ENCODE measurements around the gene ATF4.

ATF4 gene

DNA sequence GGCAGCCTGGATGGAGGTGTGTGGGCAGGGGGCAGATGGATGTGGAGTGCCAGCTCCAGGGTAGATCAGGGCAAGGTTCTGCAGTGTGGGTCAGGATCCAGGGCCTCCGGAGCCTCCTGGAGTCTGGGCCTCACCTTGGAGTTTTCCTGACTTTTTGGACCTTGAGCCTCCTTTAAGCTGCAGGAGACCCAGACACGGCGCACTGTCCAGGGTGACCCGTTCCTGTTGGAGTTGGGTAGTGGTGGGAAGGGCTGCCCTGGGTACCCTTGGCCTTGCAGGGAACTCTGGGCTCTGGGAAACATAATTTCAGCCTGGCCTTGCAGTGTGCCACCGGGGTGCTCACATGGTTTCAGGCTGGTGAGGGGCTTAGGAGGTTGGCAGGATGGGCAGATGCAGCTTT lies 46.5 kb upstream of the ATF4 start:
- Histone ChIP-seq H3K4me2 (ENCODE audit: low read length) (no peak overlapping the region), H3K79me2 (ENCODE audit: control insufficient read depth, low read length) (peaks cover 95% of the 10 kb centered on the region)

DNA sequence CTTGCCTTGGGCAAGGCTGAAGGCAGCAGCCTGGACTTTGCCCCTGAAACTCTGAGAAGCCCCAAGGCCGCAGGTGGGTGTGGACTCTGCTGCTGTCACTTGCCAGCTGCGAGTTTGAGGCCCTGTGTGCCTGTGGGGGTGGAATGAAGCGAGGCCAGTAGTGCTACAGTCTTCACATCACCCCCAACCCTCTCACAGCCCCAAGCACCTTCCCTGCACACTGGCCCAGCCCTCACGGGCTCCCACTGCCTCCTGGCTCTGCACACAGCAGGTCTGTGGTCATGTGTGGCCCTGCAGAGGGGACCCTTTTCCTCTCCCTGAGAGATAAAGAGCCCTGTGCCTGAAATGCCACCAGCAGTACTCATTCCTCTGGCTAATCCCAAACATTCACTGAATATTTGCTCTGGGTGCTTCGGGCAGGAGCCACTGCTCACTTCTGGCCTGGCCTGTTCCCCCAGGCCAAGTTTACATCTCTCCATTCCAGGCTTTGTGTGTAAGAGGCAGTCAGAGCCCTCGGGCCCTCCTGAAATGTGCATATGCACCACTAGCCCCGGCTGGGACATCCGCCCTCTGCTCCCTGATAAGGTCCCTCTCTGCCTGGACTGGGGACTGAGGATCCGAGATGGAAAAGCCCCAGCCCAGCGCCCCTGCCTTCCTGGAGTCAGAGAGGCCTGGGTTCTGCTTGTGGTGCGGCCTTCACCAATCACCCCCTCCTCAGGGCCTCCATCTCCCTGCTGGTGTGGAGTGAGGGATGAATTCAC lies 45.8 kb upstream of the ATF4 start:
- Histone ChIP-seq H4K20me1 (ENCODE audit: control insufficient read depth, insufficient read depth, low read depth, low read length) (peaks cover 3% of the 10 kb centered on the region; the same call in 1 of the 2 replicates), H3K4me2 (ENCODE audit: low read length) (no peak overlapping the region), H3K27me3 (ENCODE audit: control insufficient read depth, low read length) (no peaks in the 10 kb centered on the region), H3K36me3 (ENCODE audit: control insufficient read depth, low read length) (peaks cover 44% of the 10 kb centered on the region), H3K9me3 (ENCODE audit: control insufficient read depth, insufficient read depth, low read length) (no peaks in the 10 kb centered on the region), H3K27ac (ENCODE audit: low read depth, low read length) (no peak overlapping the region), H3K4me1 (ENCODE audit: control insufficient read depth, low read length) (peaks cover 52% of the 10 kb centered on the region), H3K4me3 (ENCODE audit: low read length) (no peak overlapping the region), H3F3A (ENCODE audit: control insufficient read depth, insufficient read depth) (peaks cover 13% of the 10 kb centered on the region), H3K9me2 (replicated peaks; ENCODE audit: control insufficient read depth, low read length) (no peaks in the 10 kb centered on the region), H3K79me2 (ENCODE audit: control insufficient read depth, low read length) (peaks cover 91% of the 10 kb centered on the region)
- TF ChIP-seq EZH2phosphoT487 (IDR thresholded peaks at IDR 0.05; ENCODE audit: borderline replicate concordance, low read length), result no peak
- TF ChIP-seq, protein P1, sequence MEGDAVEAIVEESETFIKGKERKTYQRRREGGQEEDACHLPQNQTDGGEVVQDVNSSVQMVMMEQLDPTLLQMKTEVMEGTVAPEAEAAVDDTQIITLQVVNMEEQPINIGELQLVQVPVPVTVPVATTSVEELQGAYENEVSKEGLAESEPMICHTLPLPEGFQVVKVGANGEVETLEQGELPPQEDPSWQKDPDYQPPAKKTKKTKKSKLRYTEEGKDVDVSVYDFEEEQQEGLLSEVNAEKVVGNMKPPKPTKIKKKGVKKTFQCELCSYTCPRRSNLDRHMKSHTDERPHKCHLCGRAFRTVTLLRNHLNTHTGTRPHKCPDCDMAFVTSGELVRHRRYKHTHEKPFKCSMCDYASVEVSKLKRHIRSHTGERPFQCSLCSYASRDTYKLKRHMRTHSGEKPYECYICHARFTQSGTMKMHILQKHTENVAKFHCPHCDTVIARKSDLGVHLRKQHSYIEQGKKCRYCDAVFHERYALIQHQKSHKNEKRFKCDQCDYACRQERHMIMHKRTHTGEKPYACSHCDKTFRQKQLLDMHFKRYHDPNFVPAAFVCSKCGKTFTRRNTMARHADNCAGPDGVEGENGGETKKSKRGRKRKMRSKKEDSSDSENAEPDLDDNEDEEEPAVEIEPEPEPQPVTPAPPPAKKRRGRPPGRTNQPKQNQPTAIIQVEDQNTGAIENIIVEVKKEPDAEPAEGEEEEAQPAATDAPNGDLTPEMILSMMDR (IDR thresholded peaks at IDR 0.05; ENCODE audit: low read depth, low read length, poor library complexity, severe bottlenecking), result no peak

More for the DNA sequence above, 46.5 kb upstream of the ATF4 start:
- Histone ChIP-seq H3K4me1 (ENCODE audit: control insufficient read depth, low read length) (peaks cover 58% of the 10 kb centered on the region), H3K4me3 (ENCODE audit: low read length) (no peak overlapping the region), H3K27me3 (ENCODE audit: control insufficient read depth, low read length) (no peaks in the 10 kb centered on the region), H3K9me3 (ENCODE audit: control insufficient read depth, insufficient read depth, low read length) (no peaks in the 10 kb centered on the region), H3K9me2 (replicated peaks; ENCODE audit: control insufficient read depth, low read length) (no peaks in the 10 kb centered on the region), H4K20me1 (ENCODE audit: control insufficient read depth, insufficient read depth, low read depth, low read length) (peaks cover 3% of the 10 kb centered on the region; the same call in 1 of the 2 replicates), H3K27ac (ENCODE audit: low read depth, low read length) (no peak overlapping the region), H3K36me3 (ENCODE audit: control insufficient read depth, low read length) (peaks cover 40% of the 10 kb centered on the region), H3F3A (ENCODE audit: control insufficient read depth, insufficient read depth) (peaks cover 13% of the 10 kb centered on the region)
- no peak for TF ChIP-seq EZH2phosphoT487 (IDR thresholded peaks at IDR 0.05; ENCODE audit: borderline replicate concordance, low read length)
- TF ChIP-seq, protein P1 (IDR thresholded peaks at IDR 0.05; ENCODE audit: low read depth, low read length, poor library complexity, severe bottlenecking), result no peak

DNA sequence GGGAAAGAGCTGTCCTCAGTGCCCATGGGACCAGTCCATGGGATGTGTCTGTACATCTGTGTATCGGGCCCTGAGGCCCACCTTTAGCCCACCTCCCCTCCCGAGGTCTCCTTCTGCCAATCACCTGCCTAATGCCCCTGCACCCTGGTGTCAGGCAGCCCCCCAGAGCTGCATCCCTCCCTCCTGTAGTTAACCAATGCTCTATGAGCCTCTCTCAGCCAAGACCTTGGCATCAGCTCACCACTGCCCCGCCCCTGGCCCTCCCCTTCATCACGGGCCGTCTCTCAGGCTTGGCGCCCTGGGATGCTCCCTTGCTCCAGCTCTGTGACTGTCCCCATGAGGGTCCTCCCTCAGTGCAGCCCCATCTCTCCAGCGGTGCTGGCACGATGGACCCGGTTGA lies 45.0 kb upstream of the ATF4 start:
- H3K27ac ChIP-seq (ENCODE audit: low read depth, low read length), result no peak overlapping the region
- peaks cover 44% of the 10 kb centered on the region for H3K4me1 ChIP-seq (ENCODE audit: control insufficient read depth, low read length)
- H3K9me3 ChIP-seq (ENCODE audit: control insufficient read depth, insufficient read depth, low read length), result no peaks in the 10 kb centered on the region
- H3F3A ChIP-seq (ENCODE audit: control insufficient read depth, insufficient read depth), result peaks cover 13% of the 10 kb centered on the region
- peaks cover 3% of the 10 kb centered on the region; the same call in 1 of the 2 replicates for H4K20me1 ChIP-seq (ENCODE audit: control insufficient read depth, insufficient read depth, low read depth, low read length)
- H3K9me2 ChIP-seq (replicated peaks; ENCODE audit: control insufficient read depth, low read length), result no peaks in the 10 kb centered on the region
- H3K4me3 ChIP-seq (ENCODE audit: low read length), result no peak overlapping the region
- TF ChIP-seq EZH2phosphoT487 (IDR thresholded peaks at IDR 0.05; ENCODE audit: borderline replicate concordance, low read length), result no peak
- TF ChIP-seq, protein P1 (IDR thresholded peaks at IDR 0.05; ENCODE audit: low read depth, low read length, poor library complexity, severe bottlenecking), result no peak
- H3K27me3 ChIP-seq (ENCODE audit: control insufficient read depth, low read length), result no peaks in the 10 kb centered on the region
- peaks cover 50% of the 10 kb centered on the region for H3K36me3 ChIP-seq (ENCODE audit: control insufficient read depth, low read length)
- no peak overlapping the region for H3K4me2 ChIP-seq (ENCODE audit: low read length)
- H3K79me2 ChIP-seq (ENCODE audit: control insufficient read depth, low read length), result peaks cover 88% of the 10 kb centered on the region

Data from DOHH2 (cell line).